EL (cell line): ENCODE data around the gene FMN2.
"Not testable (repeated sequence)": the region's sequence is repeated elsewhere in the genome, so short reads cannot be mapped to it uniquely, and the experiment has no call there.

Source experiments
- DNase-seq: peaks from one replicate; pipeline ENCODE4 v3.0.0-alpha.2; 2016

The FMN2 gene

GRCh38 chr1:240387051-240387450, 295.4 kb downstream of the FMN2 start:
- no peak for DNase-seq

- DNase-seq = no peak
Observed at GRCh38 chr1:240391660-240392260, 300.1 kb downstream of the FMN2 start.

GRCh38 chr1:240394353-240394752, 302.7 kb downstream of the FMN2 start:
- no peak for DNase-seq

DNA sequence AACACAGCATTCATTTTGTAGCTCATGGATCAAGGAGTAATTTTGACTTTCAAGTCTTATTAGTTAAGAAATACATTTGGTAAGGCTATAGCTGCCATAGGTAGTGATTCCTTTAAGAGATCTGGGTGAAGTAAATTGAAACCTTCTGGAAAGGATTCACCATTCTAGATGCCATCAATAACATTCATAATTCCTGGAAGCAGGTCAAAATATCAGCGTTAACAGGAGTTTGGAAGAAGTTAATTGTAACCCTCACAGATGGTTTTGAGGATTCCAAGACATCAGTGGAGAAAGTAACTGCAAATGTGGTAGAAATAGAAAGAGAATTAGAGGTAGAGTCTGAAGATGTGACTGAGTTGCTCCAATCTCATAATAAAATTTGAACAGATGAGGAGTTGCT, 303.7 kb downstream of the FMN2 start:
- no peak for DNase-seq

- DNase-seq = peak; percentile 88
Observed at GRCh38 chr1:240399381-240399780, 307.7 kb downstream of the FMN2 start.

- no peak for DNase-seq
Observed at GRCh38 chr1:240401731-240402130, 310.0 kb downstream of the FMN2 start.

DNA sequence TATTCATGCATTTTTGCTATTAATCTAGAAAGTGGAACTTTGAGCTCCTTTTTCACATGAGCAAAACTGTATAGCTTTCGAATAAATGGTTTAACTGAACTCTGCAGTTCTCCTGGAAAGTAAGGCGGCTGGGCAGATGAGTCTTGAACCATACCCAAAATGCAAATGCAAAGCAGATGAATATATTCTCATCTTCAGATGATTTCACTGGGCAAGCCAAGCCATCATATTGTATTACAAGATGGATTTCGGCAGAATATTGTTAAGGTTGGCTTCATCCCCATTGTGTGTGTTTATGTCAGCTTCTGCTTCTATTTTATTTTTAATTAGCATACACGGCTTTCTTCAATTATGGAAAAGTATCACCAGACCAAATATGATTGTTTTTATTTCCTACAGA, 310.6 kb downstream of the FMN2 start:
- no peak for DNase-seq

GRCh38 chr1:240404286-240404685, 312.6 kb downstream of the FMN2 start:
- DNase-seq = no peak

- DNase-seq = no peak
Observed at GRCh38 chr1:240405751-240406150, 314.1 kb downstream of the FMN2 start.

GRCh38 chr1:240407407-240407806, 315.7 kb downstream of the FMN2 start:
- DNase-seq = no peak

DNA sequence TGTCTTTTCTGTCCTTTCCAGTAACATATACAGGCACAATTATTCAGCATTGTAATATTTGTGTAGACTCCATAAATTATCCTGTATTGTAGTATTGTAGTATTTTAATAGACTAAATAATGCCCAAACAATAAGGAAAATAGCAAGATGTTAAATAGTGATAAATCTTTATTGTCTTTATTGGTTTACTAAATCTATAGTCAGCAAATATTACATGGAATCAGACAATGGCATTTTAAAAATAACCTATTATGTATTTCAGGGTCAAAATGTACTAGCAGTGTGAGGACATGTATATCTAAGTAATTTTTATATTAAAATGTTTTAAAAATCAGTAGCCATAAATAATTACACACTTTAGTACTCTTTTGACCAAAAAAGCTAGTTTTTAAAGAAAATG, 317.9 kb downstream of the FMN2 start:
- DNase-seq = no peak

DNA sequence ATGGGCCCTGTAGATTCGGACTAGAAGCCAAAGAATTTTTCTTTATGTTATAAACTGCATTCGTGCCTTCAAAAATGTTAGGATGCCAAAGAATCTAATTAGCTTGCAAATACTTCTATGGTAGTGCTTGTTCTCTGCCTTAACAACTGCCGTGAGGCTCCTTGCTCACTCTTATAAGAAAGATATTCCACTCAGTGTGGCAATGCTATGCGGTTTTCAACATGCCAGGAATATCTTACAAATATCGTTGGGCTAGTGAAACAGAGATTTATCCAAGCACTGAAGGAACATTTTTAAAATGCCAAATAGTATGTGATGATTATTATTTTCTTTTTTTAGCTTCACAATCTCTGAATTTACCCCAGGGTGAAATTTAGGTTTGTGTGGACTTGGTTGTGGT, 322.0 kb downstream of the FMN2 start:
- peak; percentile 81 for DNase-seq

DNA sequence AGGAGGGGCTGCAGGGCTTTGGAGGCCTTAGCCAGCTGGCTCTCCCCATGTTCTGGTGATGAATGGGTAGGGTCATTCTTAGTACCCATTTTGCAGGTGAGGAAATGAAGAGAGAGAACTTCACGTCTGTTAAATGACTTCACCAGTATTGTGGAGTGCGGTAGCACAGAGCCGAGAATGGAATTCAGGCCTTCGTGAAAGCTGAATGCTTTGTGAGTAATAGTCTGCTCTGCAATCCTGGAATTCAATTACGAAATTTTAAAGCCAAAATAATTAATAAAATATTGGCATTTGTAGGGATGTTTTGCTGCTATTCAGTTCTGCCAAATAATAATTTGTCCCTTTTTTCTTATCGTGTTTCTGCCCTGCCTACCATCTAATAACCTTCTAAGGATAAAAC, 322.6 kb downstream of the FMN2 start:
- DNase-seq = peak; percentile 84

GRCh38 chr1:240415011-240415410, 323.3 kb downstream of the FMN2 start:
- not testable (repeated sequence) for DNase-seq

GRCh38 chr1:240415532-240415931, 323.8 kb downstream of the FMN2 start:
- DNase-seq = no peak

- peak; percentile 11 for DNase-seq
Observed at GRCh38 chr1:240417317-240417716, 325.6 kb downstream of the FMN2 start.

DNA sequence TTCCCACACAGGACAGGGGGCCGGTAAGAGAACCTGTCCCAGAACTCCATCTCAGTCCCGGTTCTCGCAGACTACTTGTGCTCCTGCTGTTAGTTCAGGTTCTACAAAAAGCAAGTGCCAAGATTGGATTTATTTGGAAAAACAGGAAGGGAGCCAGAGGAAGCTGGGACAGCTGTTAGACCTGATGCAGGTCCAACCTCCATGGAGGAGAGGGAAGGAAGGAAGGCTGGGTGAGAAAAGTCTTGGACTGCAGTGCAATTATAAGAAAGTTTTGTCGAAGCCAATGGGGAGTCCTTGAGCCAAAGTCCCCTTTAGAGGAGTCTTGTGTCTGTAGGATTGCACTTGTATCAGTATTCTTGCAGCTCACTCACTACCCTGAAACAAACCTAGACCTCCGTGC, 329.1 kb downstream of the FMN2 start:
- DNase-seq = no peak

- DNase-seq = no peak
Observed at GRCh38 chr1:240423246-240423924, 331.7 kb downstream of the FMN2 start.

DNA sequence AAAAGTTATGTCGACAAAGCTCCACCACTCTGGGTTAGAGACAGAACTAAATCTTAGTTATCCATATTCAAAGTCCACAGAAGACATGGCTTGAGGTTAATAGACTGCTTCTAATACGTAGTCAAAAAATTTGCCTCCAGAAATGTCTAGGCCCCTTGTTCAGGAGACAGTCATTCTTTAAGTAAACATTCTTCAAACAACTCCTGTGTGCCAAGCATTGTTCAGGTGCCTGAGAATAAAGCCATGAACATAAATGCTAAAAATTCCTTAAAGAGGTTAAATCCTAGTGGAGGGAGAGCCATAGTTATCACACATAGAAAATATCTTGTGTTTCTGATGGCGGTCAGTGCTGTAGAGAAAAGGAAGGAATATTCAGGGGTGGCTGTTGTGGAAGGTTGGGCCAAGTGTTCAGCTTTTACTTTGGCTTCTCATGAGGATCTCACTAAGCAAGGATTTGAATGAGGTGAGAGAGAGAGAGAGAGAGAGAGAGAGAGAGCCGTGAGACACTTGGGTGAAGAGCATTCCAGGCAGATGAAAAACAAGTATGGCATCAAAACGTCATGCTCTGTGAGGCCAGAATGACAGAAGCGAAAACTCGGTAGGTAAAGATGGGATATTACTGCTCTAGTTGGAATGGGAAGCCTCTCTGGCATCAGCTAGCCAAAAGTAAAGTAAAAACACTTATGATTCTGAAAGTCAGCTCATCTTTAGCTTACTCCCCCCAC, 333.2 kb downstream of the FMN2 start:
- DNase-seq = no peak

DNA sequence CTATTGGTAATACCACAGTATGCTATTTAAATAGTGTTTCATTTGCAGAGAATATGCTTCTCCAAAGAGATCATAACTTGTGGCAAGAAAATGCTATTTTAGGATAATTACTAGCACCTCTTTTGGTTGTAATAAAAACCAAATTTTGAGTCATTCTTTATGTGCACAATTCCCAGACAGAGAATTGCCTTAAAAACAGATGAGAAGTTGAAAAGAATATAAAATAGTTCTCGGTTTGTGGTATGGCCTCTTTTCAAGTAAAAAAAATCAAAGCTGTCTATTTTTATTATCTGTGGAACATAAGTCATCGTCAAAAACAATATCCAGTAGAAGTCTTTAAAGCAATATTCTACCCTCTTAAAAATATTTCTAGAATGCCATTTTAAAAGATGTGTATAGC, 334.4 kb downstream of the FMN2 start:
- no peak for DNase-seq

DNA sequence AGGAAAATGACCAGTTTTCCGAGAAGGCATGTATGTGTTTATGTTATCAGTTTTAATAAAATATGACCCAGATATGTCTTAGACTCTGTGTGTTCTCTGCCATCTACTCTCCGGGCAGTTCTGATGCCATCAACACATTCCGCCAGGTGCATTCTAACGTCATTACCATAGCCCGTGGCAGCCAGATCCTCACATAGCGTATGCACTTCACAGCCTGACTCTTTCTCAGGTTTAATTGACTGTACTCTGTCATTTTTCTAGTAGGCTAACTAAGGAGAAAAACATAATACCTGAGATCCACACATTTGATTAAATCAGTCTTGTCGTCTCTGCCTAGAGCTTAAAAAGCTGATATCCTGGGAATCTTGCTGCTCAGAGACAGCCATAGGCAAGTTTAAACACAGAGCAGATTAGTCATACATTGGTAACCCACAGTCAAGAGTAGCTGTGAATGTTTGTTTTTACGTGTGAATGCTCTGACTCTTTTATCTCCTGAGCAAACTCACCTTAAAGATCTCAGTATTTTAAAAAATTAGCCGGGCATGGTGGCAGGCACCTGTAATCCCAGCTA, 344.4 kb downstream of the FMN2 start:
- DNase-seq = no peak

DNA sequence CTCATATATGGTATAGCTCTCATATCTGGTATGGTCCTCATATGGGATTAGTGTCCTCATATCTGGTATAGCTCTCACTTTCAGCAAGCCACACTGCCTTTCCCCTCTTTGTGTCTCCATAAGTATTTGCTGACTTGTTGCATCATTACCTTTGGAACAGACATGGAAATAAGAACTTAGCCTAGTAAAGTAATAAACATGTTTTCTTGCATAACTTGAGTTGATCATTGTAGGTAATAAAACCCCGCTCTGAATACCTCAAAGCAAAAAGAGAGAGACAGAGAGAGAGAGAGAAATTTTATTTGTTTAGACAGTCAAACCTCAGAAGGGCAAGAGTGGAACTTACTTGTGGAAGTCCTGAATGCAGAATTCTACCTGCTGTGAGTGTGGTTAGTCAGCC, 350.0 kb downstream of the FMN2 start:
- DNase-seq = no peak

GRCh38 chr1:240445369-240445768, 353.7 kb downstream of the FMN2 start:
- DNase-seq = no peak

DNA sequence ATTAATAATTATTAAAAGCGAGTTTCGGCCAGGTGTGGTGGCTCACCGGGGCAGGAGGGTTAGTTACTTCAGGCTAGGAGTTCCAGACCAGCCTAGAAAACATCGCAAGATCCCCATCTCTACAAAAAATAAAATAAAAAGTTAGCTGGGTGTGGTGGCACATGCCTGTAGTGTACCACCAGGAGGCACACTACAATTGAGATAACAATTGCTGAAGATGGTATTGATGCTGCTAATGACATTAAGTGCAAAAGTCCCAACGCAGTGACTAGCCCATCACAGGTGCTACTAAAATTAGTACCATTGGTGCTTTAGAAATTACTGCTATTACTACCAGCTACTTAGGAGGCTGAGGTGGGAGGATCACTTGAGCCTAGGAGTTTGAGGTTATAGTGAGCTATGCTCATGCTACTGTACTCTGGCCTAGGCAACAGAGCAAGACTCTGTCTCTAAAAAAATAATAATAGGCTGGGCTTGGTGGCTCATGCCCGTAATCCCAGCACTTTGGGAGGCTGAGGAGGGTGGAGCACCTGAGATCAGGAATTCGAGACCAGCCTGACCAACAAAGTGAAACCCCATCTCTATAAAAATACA, 363.6 kb downstream of the FMN2 start:
- DNase-seq = no peak
